Fibroblast of pulmonary artery (primary cell): ENCODE data around the gene GGPS1.

Source experiments
- DNase-seq: peaks from one replicate; pipeline ENCODE4 v3.0.0-alpha.2; 2010; ENCODE audit warnings: low read depth
- H3K4me3 ChIP-seq: replicated peaks from 2 replicates; pipeline ENCODE4 v1.5.1; 2011; ENCODE audit warnings: low read depth, mild to moderate bottlenecking, control low read depth, low read length, moderate library complexity
- CTCF ChIP-seq: IDR thresholded peaks from 2 replicates; pipeline ENCODE4 v1.5.1; 2011; ENCODE audit warnings: mild to moderate bottlenecking, control low read depth, low read length, inconsistent platforms; ENCODE audit errors: missing control alignments

Gene GGPS1

GRCh38 chr1:235317168-235317567 lies 11.2 kb upstream of the GGPS1 start:
- no peak for TF ChIP-seq CTCF
- H3K4me3 ChIP-seq, result no peak overlapping the region
- DNase-seq, result no peak

- no peak overlapping the region for H3K4me3 ChIP-seq
- DNase-seq, result no peak
- TF ChIP-seq CTCF, result no peak
Observed at GRCh38 chr1:235319255-235319654, 9.1 kb upstream of the GGPS1 start.

- TF ChIP-seq CTCF, result no peak
- DNase-seq, result no peak
Observed at GRCh38 chr1:235320521-235321179, 7.7 kb upstream of the GGPS1 start.

GRCh38 chr1:235324296-235324695 lies 4.1 kb upstream of the GGPS1 start:
- no peak overlapping the region for H3K4me3 ChIP-seq
- DNase-seq, result no peak

More at GRCh38 chr1:235320521-235321179, 7.7 kb upstream of the GGPS1 start:
- H3K4me3 ChIP-seq, result no peak overlapping the region

GRCh38 chr1:235325139-235325538 lies 3.2 kb upstream of the GGPS1 start:
- no peak for TF ChIP-seq CTCF
- peak overlapping the region; percentile 94 for H3K4me3 ChIP-seq
- DNase-seq, result no peak

More at GRCh38 chr1:235324296-235324695, 4.1 kb upstream of the GGPS1 start:
- no peak for TF ChIP-seq CTCF

GRCh38 chr1:235325854-235326253 lies 2.5 kb upstream of the GGPS1 start:
- H3K4me3 ChIP-seq, result peak overlapping the region; percentile 94
- TF ChIP-seq CTCF, result no peak
- DNase-seq, result no peak
